OCI-LY1 (cell line): Measurements from ENCODE around the gene ABLIM2.

Experiments used
- H2AFZ ChIP-seq: fragments of 200-600 bp; sonication (generic), shearing (Covaris generic); 2 replicates; pipeline ENCODE4 v1.6.0; 2014; ENCODE audit warnings: antibody characterized with exemption, mild to moderate bottlenecking, low read length
- H3F3A ChIP-seq: fragments of 200-600 bp; sonication (generic), shearing (Covaris generic); 2 replicates; pipeline ENCODE4 v1.6.0; 2014; ENCODE audit warnings: mild to moderate bottlenecking, antibody characterized with exemption, low read length, moderate library complexity; ENCODE audit not compliant: insufficient read depth
- H3K27ac ChIP-seq: fragments of 200-600 bp; sonication (generic); 2 replicates; pipeline ENCODE4 v1.5.1; 2014; ENCODE audit warnings: low read length, mixed run types, mild to moderate bottlenecking, low read depth; ENCODE audit not compliant: poor library complexity, severe bottlenecking
- H3K27me3 ChIP-seq: fragments of 200-600 bp; sonication (generic); 2 replicates; pipeline ENCODE4 v1.6.0; 2014; ENCODE audit warnings: antibody characterized with exemption, mild to moderate bottlenecking, low read length, moderate library complexity; ENCODE audit not compliant: insufficient read depth
- H3K36me3 ChIP-seq: fragments of 200-600 bp; sonication (generic); 2 replicates; pipeline ENCODE4 v1.6.1; 2014; ENCODE audit warnings: mild to moderate bottlenecking, antibody characterized with exemption, low read length, moderate library complexity, mixed read lengths; ENCODE audit not compliant: insufficient read depth
- H3K4me1 ChIP-seq: fragments of 200-600 bp; sonication (generic); 2 replicates; pipeline ENCODE4 v1.5.1; 2014; ENCODE audit warnings: mild to moderate bottlenecking, low read length, moderate library complexity; ENCODE audit not compliant: insufficient read depth, severe bottlenecking
- H3K4me2 ChIP-seq: fragments of 200-600 bp; sonication (generic), shearing (Covaris generic); 2 replicates; pipeline ENCODE4 v1.6.1; 2014; ENCODE audit warnings: low read length
- H3K4me3 ChIP-seq: fragments of 200-600 bp; sonication (generic); 2 replicates; pipeline ENCODE4 v1.5.1; 2014; ENCODE audit warnings: low read length, low read depth, mild to moderate bottlenecking, mixed read lengths; ENCODE audit not compliant: poor library complexity, severe bottlenecking
- H3K79me2 ChIP-seq: fragments of 200-600 bp; shearing (Covaris generic); 2 replicates; pipeline ENCODE4 v1.6.1; 2016; ENCODE audit warnings: mixed run types, low read length, mixed read lengths; ENCODE audit not compliant: insufficient read depth
- H3K9ac ChIP-seq: fragments of 200-600 bp; sonication (generic), shearing (Covaris generic); 2 replicates; pipeline ENCODE4 v1.6.1; 2014; ENCODE audit warnings: mild to moderate bottlenecking, low read length, mixed read lengths
- H3K9me2 ChIP-seq: fragments of 200-600 bp; sonication (generic), shearing (Covaris generic); 2 replicates; pipeline ENCODE4 v1.6.1; 2014; ENCODE audit warnings: low read depth, mild to moderate bottlenecking, low read length, mixed read lengths
- H3K9me3 ChIP-seq: fragments of 200-600 bp; shearing (Covaris generic); 2 replicates; pipeline ENCODE4 v1.6.1; 2014; ENCODE audit warnings: low read length, mixed read lengths
- H4K20me1 ChIP-seq: fragments of 200-600 bp; sonication (generic), shearing (Covaris generic); 2 replicates; pipeline ENCODE4 v1.6.0; 2016; ENCODE audit warnings: mild to moderate bottlenecking, low read length; ENCODE audit not compliant: insufficient read depth
- CTCF ChIP-seq: fragments of 200-600 bp; sonication (generic), shearing (Covaris generic); IDR thresholded peaks from 2 replicates; pipeline ENCODE4 v1.5.1; 2017; ENCODE audit warnings: mild to moderate bottlenecking, antibody characterized with exemption, low read length, moderate library complexity, mixed read lengths
- EZH2 ChIP-seq: fragments of 200-600 bp; sonication (generic), shearing (Covaris generic); IDR thresholded peaks from 2 replicates; pipeline ENCODE4 v1.8.0; 2017; ENCODE audit warnings: borderline replicate concordance, mixed run types, mild to moderate bottlenecking, antibody characterized with exemption, low read length, moderate library complexity, mixed read lengths

Gene ABLIM2

GRCh38 chr4:8061573-8061972, 97.0 kb downstream of the ABLIM2 start:
- no peak for TF ChIP-seq CTCF
- TF ChIP-seq EZH2, result no peak

GRCh38 chr4:8061145-8061544, 97.5 kb downstream of the ABLIM2 start:
- H3K27ac ChIP-seq, result no peak overlapping the region
- no peaks in the 10 kb centered on the region; the same call in 1 of the 2 replicates for H3K36me3 ChIP-seq
- H3K79me2 ChIP-seq, result no peaks in the 10 kb centered on the region
- no peak overlapping the region for H3K4me3 ChIP-seq
- no peaks in the 10 kb centered on the region; the same call in 1 of the 2 replicates for H3K27me3 ChIP-seq
- H3K4me1 ChIP-seq, result no peaks in the 10 kb centered on the region
- H3K9me3 ChIP-seq, result no peaks in the 10 kb centered on the region
- no peaks in the 10 kb centered on the region for H4K20me1 ChIP-seq
- no peak for TF ChIP-seq EZH2
- TF ChIP-seq CTCF, result no peak
- no peaks in the 10 kb centered on the region for H3F3A ChIP-seq
- H2AFZ ChIP-seq, result no peak overlapping the region
- H3K4me2 ChIP-seq, result no peak overlapping the region
- no peaks in the 10 kb centered on the region for H3K9me2 ChIP-seq
- no peak overlapping the region for H3K9ac ChIP-seq

More at GRCh38 chr4:8061573-8061972, 97.0 kb downstream of the ABLIM2 start:
- Histone ChIP-seq H3K9me2 (no peaks in the 10 kb centered on the region), H3F3A (no peaks in the 10 kb centered on the region), H3K9me3 (no peaks in the 10 kb centered on the region), H3K9ac (no peak overlapping the region), H3K4me3 (no peak overlapping the region), H3K4me2 (no peak overlapping the region), H3K36me3 (no peaks in the 10 kb centered on the region; the same call in 1 of the 2 replicates), H3K4me1 (no peaks in the 10 kb centered on the region), H3K79me2 (no peaks in the 10 kb centered on the region), H2AFZ (no peak overlapping the region), H3K27me3 (no peaks in the 10 kb centered on the region; the same call in 1 of the 2 replicates), H3K27ac (no peak overlapping the region), H4K20me1 (no peaks in the 10 kb centered on the region)

GRCh38 chr4:8060632-8061031, 98.0 kb downstream of the ABLIM2 start:
- Histone ChIP-seq H3K4me1 (no peaks in the 10 kb centered on the region), H3K27ac (no peak overlapping the region), H4K20me1 (no peaks in the 10 kb centered on the region), H3K9me3 (no peaks in the 10 kb centered on the region), H2AFZ (no peak overlapping the region), H3K4me3 (no peak overlapping the region), H3K9ac (no peak overlapping the region), H3K9me2 (no peaks in the 10 kb centered on the region), H3F3A (no peaks in the 10 kb centered on the region), H3K79me2 (no peaks in the 10 kb centered on the region), H3K36me3 (no peaks in the 10 kb centered on the region; the same call in 1 of the 2 replicates), H3K27me3 (no peaks in the 10 kb centered on the region; the same call in 1 of the 2 replicates), H3K4me2 (no peak overlapping the region)
- TF ChIP-seq CTCF, result no peak
